HepG2 (cell line): Measurements from ENCODE around the gene TEDC1. TPM values are rescaled to one million over a fixed set of nuclear protein-coding genes. Genes with fewer than 3 reads are reported as not detected.

Source experiments
- ARHGAP35 ChIP-seq: sonication (generic); formaldehyde crosslinking; IDR thresholded peaks from 2 replicates; pipeline ENCODE4 v1.9.0; 2022; ENCODE audit warnings: mild to moderate bottlenecking, inconsistent platforms, moderate library complexity, missing genetic modification reagents, borderline replicate concordance
- ARNTL ChIP-seq: sonication (generic); formaldehyde crosslinking; IDR thresholded peaks from 2 replicates; pipeline ENCODE4 v1.4.0; 2020; ENCODE audit warnings: mild to moderate bottlenecking, missing genetic modification reagents
- JUN ChIP-seq: sonication (generic); formaldehyde crosslinking; IDR thresholded peaks from 2 replicates; pipeline ENCODE4 v1.4.0; 2020; ENCODE audit warnings: mild to moderate bottlenecking, missing genetic modification reagents
- KLF6 ChIP-seq: IDR thresholded peaks from 2 replicates; pipeline ENCODE4 v1.8.0; 2016; ENCODE audit warnings: missing biosample characterization, missing genetic modification reagents
- MTERF4 ChIP-seq: sonication (generic); formaldehyde crosslinking; IDR thresholded peaks from 2 replicates; pipeline ENCODE4 v1.8.0; 2023; ENCODE audit warnings: mild to moderate bottlenecking, missing genetic modification reagents
- PHF5A ChIP-seq: IDR thresholded peaks from one replicate; pipeline ENCODE4 v1.6.1; 2018; ENCODE audit warnings: low read depth, missing genetic modification reagents; ENCODE audit not compliant: unreplicated experiment
- PITX1 ChIP-seq: sonication (generic); formaldehyde crosslinking; IDR thresholded peaks from 2 replicates; pipeline ENCODE4 v1.5.1; 2020; ENCODE audit warnings: mild to moderate bottlenecking, missing genetic modification reagents
- POLR2G ChIP-seq: fragments of 200-400 bp; formaldehyde crosslinking; IDR thresholded peaks from 2 replicates; pipeline ENCODE4 v1.6.1; 2018; ENCODE audit warnings: mild to moderate bottlenecking, low read depth, low read length, moderate library complexity
- TFDP1 ChIP-seq: IDR thresholded peaks from 2 replicates; pipeline ENCODE4 v1.6.1; 2016; ENCODE audit warnings: missing compliant biosample characterization, missing genetic modification reagents, borderline replicate concordance
- ZBTB21 ChIP-seq: sonication (generic); formaldehyde crosslinking; IDR thresholded peaks from 2 replicates; pipeline ENCODE4 v1.4.0; 2020; ENCODE audit warnings: missing genetic modification reagents
- ZFX ChIP-seq: sonication (generic); formaldehyde crosslinking; IDR thresholded peaks from 2 replicates; pipeline ENCODE4 v1.4.0; 2020; ENCODE audit warnings: mild to moderate bottlenecking, low read depth, missing genetic modification reagents, moderate library complexity
- ZNF12 ChIP-seq: sonication (generic); formaldehyde crosslinking; IDR thresholded peaks from 2 replicates; pipeline ENCODE4 v1.5.0; 2020; ENCODE audit warnings: missing genetic modification reagents
- ZNF260 ChIP-seq: sonication (generic); formaldehyde crosslinking; IDR thresholded peaks from 2 replicates; pipeline ENCODE4 v1.4.0; 2020; ENCODE audit warnings: missing genetic modification reagents, low read depth, mild to moderate bottlenecking, borderline replicate concordance
- ZNF503 ChIP-seq: sonication (generic); formaldehyde crosslinking; IDR thresholded peaks from 2 replicates; pipeline ENCODE4 v1.4.0; 2020; ENCODE audit warnings: missing genetic modification reagents
- ZNF607 ChIP-seq: sonication (generic); formaldehyde crosslinking; IDR thresholded peaks from 2 replicates; pipeline ENCODE4 v1.5.1; 2020; ENCODE audit warnings: missing genetic modification reagents, mild to moderate bottlenecking, borderline replicate concordance
- ZNF619 ChIP-seq: sonication (generic); formaldehyde crosslinking; IDR thresholded peaks from 2 replicates; pipeline ENCODE4 v1.4.0; 2020; ENCODE audit warnings: mild to moderate bottlenecking, missing genetic modification reagents
- ZNF644 ChIP-seq: IDR thresholded peaks from 2 replicates; pipeline ENCODE4 v1.6.1; 2016; ENCODE audit warnings: low read depth
- ZZZ3 ChIP-seq: sonication (generic); formaldehyde crosslinking; IDR thresholded peaks from 2 replicates; pipeline ENCODE4 v1.4.0; 2020; ENCODE audit warnings: missing genetic modification reagents, mild to moderate bottlenecking, borderline replicate concordance
- polyA plus RNA-seq, 8 experiments: library from polyadenylated mRNA; depleted of rRNA in 3 of 8; stranded (reverse) in 7 of 8; unstranded in 1 of 8; fragments of >200 nt; fragmentation: Illumina TruSeq in 4 of 8; extraction: Trizol in 4 of 8; gene quantifications; 2 replicates each; pipeline versions ENCODE4 v1.2.1 to v1.2.3, GENCODE V29; 2011 to 2016; ENCODE audit warnings: low read depth in 4 of 8, missing spikeins in 1 of 8, mixed read lengths in 1 of 8; ENCODE audit not compliant: insufficient read depth in 1 of 8
- total RNA-seq, 5 experiments: library from RNA; depleted of rRNA; stranded (reverse); fragments of >200 nt; fragmentation: Illumina TruSeq; extraction: Trizol; gene quantifications; 2 replicates each; pipeline ENCODE4 v1.2.3, GENCODE V29; 2016; ENCODE audit warnings: low read depth in 1 of 5
- TF ChIP-seq, protein P1 (sequence below): sonication (generic); formaldehyde crosslinking; IDR thresholded peaks from 2 replicates; pipeline ENCODE4 v1.5.0; 2020; ENCODE audit warnings: mild to moderate bottlenecking, missing genetic modification reagents, moderate library complexity
- TF ChIP-seq, protein P2 (sequence below): sonication (generic); formaldehyde crosslinking; IDR thresholded peaks from 2 replicates; pipeline ENCODE4 v1.5.0; 2020; ENCODE audit warnings: missing genetic modification reagents, mild to moderate bottlenecking, borderline replicate concordance
- TF ChIP-seq, protein P3 (sequence below): sonication (generic); formaldehyde crosslinking; IDR thresholded peaks from 2 replicates; pipeline ENCODE4 v1.8.1; 2023; ENCODE audit warnings: missing genetic modification reagents, inconsistent platforms, borderline replicate concordance

TEDC1 gene
- total and polyA plus RNA-seq, 2 of the 13 experiments (the other 11 are each of a cell fraction or from before 2014, with no cell fraction given), result 5.7 to 27.4 TPM

DNA sequence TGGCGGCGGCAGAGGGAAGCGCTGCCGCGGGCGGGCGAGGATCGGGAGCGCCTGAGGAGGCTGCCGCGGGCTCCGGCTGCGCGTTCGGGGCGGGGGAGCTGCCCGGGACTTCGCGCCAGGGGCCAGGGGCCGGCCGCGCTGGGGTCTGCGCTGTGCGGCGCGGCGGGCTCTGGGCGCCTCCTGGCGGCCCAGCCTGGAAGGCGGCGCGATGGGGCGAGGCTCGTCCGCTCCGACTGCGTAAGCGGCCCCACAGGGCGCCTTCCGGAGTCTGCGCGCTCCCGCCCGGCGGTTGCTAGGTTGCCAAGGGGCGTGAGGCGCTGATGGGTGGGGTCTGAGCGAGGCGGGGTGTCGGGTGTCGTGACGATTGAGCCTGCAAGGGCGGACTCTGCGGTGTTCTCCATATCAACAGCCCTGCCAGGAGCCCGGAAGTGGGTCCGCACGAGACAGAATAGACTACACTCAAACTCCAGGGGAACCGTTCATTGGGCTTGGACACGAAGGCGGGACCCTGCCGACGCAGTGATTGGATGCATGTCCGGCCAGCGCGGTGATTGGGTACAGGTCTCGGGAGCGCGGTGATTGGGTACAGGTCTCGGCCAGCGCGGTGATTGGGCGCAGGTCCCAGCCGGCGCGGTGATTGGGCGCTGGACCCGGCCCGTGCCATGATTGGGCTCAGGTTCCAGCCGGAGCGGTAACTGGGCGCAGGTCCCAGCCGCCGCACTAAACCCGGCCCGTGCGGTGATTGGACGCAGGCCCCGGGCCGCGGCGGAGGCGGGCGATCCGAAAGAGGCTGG, at the start of gene TEDC1 (continued):
- peak; percentile 36; the same call in 1 of the 2 replicates for TF ChIP-seq ARHGAP35
- peak; percentile 18; the same call in 1 of the 2 replicates for TF ChIP-seq ARNTL (CRISPR knock-in tag)
- peak; percentile 68 for TF ChIP-seq ZFX
- TF ChIP-seq, protein P1, sequence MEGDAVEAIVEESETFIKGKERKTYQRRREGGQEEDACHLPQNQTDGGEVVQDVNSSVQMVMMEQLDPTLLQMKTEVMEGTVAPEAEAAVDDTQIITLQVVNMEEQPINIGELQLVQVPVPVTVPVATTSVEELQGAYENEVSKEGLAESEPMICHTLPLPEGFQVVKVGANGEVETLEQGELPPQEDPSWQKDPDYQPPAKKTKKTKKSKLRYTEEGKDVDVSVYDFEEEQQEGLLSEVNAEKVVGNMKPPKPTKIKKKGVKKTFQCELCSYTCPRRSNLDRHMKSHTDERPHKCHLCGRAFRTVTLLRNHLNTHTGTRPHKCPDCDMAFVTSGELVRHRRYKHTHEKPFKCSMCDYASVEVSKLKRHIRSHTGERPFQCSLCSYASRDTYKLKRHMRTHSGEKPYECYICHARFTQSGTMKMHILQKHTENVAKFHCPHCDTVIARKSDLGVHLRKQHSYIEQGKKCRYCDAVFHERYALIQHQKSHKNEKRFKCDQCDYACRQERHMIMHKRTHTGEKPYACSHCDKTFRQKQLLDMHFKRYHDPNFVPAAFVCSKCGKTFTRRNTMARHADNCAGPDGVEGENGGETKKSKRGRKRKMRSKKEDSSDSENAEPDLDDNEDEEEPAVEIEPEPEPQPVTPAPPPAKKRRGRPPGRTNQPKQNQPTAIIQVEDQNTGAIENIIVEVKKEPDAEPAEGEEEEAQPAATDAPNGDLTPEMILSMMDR (CRISPR knock-in tag), result peak; percentile 80
- peak; percentile 78 for TF ChIP-seq POLR2G
- no peak for TF ChIP-seq ZZZ3 (CRISPR knock-in tag)
- no peak for TF ChIP-seq ZNF12 (CRISPR knock-in tag)
- TF ChIP-seq, protein P2, sequence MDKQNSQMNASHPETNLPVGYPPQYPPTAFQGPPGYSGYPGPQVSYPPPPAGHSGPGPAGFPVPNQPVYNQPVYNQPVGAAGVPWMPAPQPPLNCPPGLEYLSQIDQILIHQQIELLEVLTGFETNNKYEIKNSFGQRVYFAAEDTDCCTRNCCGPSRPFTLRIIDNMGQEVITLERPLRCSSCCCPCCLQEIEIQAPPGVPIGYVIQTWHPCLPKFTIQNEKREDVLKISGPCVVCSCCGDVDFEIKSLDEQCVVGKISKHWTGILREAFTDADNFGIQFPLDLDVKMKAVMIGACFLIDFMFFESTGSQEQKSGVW (CRISPR knock-in tag), result no peak
- no peak; the same call in 1 of the 2 replicates for TF ChIP-seq ZNF607
- TF ChIP-seq ZNF503 (CRISPR knock-in tag), result peak; percentile 31; the same call in 1 of the 2 replicates
- no peak for TF ChIP-seq PHF5A (CRISPR knock-in tag)
- TF ChIP-seq TFDP1, result peak; percentile 93; the same call in 1 of the 2 replicates
- no peak; the same call in 1 of the 2 replicates for TF ChIP-seq JUN (CRISPR knock-in tag)
- 0 out of 2 replicates have a peak, but pooled peaks have one; percentile 40 for TF ChIP-seq KLF6 (CRISPR knock-in tag)
- TF ChIP-seq ZNF644 (CRISPR knock-in tag), result no peak
- no peak for TF ChIP-seq ZNF260 (CRISPR knock-in tag)
- TF ChIP-seq, protein P3, sequence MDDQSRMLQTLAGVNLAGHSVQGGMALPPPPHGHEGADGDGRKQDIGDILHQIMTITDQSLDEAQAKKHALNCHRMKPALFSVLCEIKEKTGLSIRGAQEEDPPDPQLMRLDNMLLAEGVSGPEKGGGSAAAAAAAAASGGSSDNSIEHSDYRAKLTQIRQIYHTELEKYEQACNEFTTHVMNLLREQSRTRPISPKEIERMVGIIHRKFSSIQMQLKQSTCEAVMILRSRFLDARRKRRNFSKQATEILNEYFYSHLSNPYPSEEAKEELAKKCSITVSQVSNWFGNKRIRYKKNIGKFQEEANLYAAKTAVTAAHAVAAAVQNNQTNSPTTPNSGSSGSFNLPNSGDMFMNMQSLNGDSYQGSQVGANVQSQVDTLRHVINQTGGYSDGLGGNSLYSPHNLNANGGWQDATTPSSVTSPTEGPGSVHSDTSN (CRISPR knock-in tag), result peak; percentile 71; the same call in 1 of the 2 replicates
- 0 out of 2 replicates have a peak, but pooled peaks have one; percentile 78 for TF ChIP-seq MTERF4 (CRISPR knock-in tag)
- no peak for TF ChIP-seq ZBTB21 (CRISPR knock-in tag)
- no peak; the same call in 1 of the 2 replicates for TF ChIP-seq ZNF619 (CRISPR knock-in tag)
- TF ChIP-seq PITX1 (CRISPR knock-in tag), result peak; percentile 44; the same call in 1 of the 2 replicates
